ENCODE measurements around the gene MEFV.

DNA sequence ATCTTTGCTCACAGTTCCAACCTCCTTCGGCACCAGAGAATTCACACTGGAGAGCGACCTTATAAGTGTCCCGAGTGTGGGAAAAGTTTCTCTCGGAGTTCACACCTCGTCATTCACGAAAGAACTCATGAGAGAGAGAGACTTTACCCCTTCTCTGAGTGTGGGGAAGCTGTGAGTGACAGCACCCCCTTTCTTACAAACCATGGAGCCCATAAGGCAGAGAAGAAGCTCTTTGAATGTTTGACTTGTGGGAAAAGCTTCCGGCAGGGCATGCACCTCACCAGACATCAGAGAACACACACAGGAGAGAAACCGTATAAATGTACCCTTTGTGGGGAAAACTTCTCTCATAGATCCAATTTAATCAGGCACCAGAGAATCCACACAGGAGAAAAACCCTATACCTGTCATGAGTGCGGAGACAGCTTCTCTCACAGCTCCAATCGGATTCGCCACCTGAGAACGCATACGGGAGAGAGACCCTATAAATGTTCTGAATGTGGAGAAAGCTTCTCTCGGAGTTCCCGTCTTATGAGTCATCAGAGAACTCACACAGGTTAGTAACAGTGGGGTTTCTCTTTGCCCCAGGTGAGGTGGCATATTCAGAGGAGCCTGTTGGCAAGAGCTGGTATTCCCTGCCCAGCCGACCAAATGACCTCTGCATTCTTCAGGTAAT, 33.7 kb upstream of the MEFV start:
- TF ChIP-seq GABPA (IDR thresholded peaks at IDR 0.05; ENCODE audit: low read depth): no peak
- no peak for TF ChIP-seq POLR2AphosphoS5 (IDR thresholded peaks at IDR 0.05; ENCODE audit: low read length)
- TF ChIP-seq, protein P1, sequence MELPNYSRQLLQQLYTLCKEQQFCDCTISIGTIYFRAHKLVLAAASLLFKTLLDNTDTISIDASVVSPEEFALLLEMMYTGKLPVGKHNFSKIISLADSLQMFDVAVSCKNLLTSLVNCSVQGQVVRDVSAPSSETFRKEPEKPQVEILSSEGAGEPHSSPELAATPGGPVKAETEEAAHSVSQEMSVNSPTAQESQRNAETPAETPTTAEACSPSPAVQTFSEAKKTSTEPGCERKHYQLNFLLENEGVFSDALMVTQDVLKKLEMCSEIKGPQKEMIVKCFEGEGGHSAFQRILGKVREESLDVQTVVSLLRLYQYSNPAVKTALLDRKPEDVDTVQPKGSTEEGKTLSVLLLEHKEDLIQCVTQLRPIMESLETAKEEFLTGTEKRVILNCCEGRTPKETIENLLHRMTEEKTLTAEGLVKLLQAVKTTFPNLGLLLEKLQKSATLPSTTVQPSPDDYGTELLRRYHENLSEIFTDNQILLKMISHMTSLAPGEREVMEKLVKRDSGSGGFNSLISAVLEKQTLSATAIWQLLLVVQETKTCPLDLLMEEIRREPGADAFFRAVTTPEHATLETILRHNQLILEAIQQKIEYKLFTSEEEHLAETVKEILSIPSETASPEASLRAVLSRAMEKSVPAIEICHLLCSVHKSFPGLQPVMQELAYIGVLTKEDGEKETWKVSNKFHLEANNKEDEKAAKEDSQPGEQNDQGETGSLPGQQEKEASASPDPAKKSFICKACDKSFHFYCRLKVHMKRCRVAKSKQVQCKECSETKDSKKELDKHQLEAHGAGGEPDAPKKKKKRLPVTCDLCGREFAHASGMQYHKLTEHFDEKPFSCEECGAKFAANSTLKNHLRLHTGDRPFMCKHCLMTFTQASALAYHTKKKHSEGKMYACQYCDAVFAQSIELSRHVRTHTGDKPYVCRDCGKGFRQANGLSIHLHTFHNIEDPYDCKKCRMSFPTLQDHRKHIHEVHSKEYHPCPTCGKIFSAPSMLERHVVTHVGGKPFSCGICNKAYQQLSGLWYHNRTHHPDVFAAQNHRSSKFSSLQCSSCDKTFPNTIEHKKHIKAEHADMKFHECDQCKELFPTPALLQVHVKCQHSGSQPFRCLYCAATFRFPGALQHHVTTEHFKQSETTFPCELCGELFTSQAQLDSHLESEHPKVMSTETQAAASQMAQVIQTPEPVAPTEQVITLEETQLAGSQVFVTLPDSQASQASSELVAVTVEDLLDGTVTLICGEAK (IDR thresholded peaks at IDR 0.05; ENCODE audit: borderline replicate concordance): no peak
- no peak for TF ChIP-seq BCLAF1 (IDR thresholded peaks at IDR 0.05)
- no peak for TF ChIP-seq STAT3 (IDR thresholded peaks at IDR 0.05; ENCODE audit: low read depth, low read length)
- no peak for TF ChIP-seq PML (IDR thresholded peaks at IDR 0.05; ENCODE audit: low read length)
- no peak for TF ChIP-seq FOXM1 (IDR thresholded peaks at IDR 0.05; ENCODE audit: low read depth, low read length)
- TF ChIP-seq YY1 (IDR thresholded peaks at IDR 0.05; ENCODE audit: low read depth, low read length): no peak
- TF ChIP-seq MYC (IDR thresholded peaks at IDR 0.05; ENCODE audit: insufficient read depth, insufficient read length, insufficient replicate concordance, low read length, severe bottlenecking): no peak
- TF ChIP-seq ASH2L (IDR thresholded peaks at IDR 0.05; ENCODE audit: borderline replicate concordance, low read depth): no peak
- no peak for TF ChIP-seq RAD51 (IDR thresholded peaks at IDR 0.05)
- no peak for TF ChIP-seq ZNF274 (IDR thresholded peaks at IDR 0.05; ENCODE audit: insufficient read depth, insufficient read length)
- TF ChIP-seq CHD2 (IDR thresholded peaks at IDR 0.05; ENCODE audit: borderline replicate concordance, low read depth, low read length): no peak
